Testis (tissue), 3 donors: ENCODE data around the gene RPS6KB2. TPM values are rescaled to one million over a fixed set of nuclear protein-coding genes. Genes with fewer than 3 reads are reported as not detected.

Source experiments
- DNase-seq: peaks from one replicate; pipeline ENCODE4 v3.0.0-alpha.2; 2019
- H3K27ac ChIP-seq, 2 donors: fragments of 200-600 bp; sonication (generic); one replicate each; pipeline ENCODE4 v1.5.1; 2019
- H3K27me3 ChIP-seq: fragments of 200-600 bp; sonication (generic); one replicate; pipeline ENCODE4 v1.5.1; 2019
- H3K36me3 ChIP-seq: fragments of 200-600 bp; sonication (generic); one replicate; pipeline ENCODE4 v1.5.1; 2017; ENCODE audit warnings: low read depth; ENCODE audit errors: missing control alignments
- H3K4me1 ChIP-seq: fragments of 200-600 bp; sonication (generic); one replicate; pipeline ENCODE4 v1.5.1; 2019
- H3K4me3 ChIP-seq, 2 donors: fragments of 200-600 bp; sonication (generic); one replicate each; pipeline ENCODE4 v1.5.1; 2017 to 2019
- H3K9me3 ChIP-seq: fragments of 200-600 bp; sonication (generic); one replicate; pipeline ENCODE4 v1.5.1; 2017
- CTCF ChIP-seq, 3 experiments: fragments of 450-650 bp in 2 of 3; fragments of 200-600 bp in 1 of 3; sonication (generic) in 1 of 3; IDR thresholded peaks; one replicate each; pipeline ENCODE4 v1.5.1; 2016 to 2019; ENCODE audit warnings: antibody characterized with exemption in 3 of 3, mild to moderate bottlenecking in 2 of 3, moderate library complexity in 1 of 3
- POLR2A ChIP-seq: fragments of 450-650 bp; IDR thresholded peaks from one replicate; pipeline ENCODE4 v1.6.1; 2017; ENCODE audit warnings: antibody characterized with exemption, mild to moderate bottlenecking, moderate library complexity
- WGBS, 2 donors: methylation state at CpG; one replicate each; pipeline ENCODE4 v1.1.5; 2018; 5-methylcytosine and 5-hydroxymethylcytosine counted together
- intact Hi-C: fragments of 100-400 bp; cut with DNase I; formaldehyde crosslinking; loops from one replicate; pipeline ENCODE4 v1.15.1; 2023; ENCODE audit warnings: low total_unique reads
- polyA plus RNA-seq: library from polyadenylated mRNA; stranded (reverse); fragments of 350-450 nt; fragmentation: Illumina TruSeq; extraction: RNeasy Lipid Tissue Mini Kit (QIAGEN cat#74804); gene quantifications from one replicate; pipeline ENCODE4 v1.2.3, GENCODE V29; 2014; ENCODE audit warnings: low read depth, low replicate concordance; ENCODE audit not compliant: insufficient read depth
- total RNA-seq, 2 donors: library from RNA; depleted of rRNA; stranded (reverse); fragments of >200 nt; gene quantifications; one replicate each; pipeline ENCODE4 v1.2.3, GENCODE V29; 2016

The RPS6KB2 gene
- total and polyA plus RNA-seq, 3 donors from 2014 or later = 30.1 to 47.4 (median 46.5) TPM

GRCh38 chr11:67449116-67449844 lies 21.0 kb downstream of the RPS6KB2 start:
- H3K4me1 ChIP-seq = no peaks in the 10 kb centered on the region
- no peaks in the 10 kb centered on the region for H3K36me3 ChIP-seq
- H3K27ac ChIP-seq = no peak overlapping the region
- DNase-seq = no peak
- TF ChIP-seq CTCF (IDR thresholded peaks at IDR 0.05) (no peak), POLR2A (no peak)
- H3K4me3 ChIP-seq = no peak overlapping the region
- 72 to 73% methylated on average over 9 of the region's 9 CpGs for WGBS, 2 donors
- intact Hi-C loops = no loop called here
- H3K27me3 ChIP-seq = no peaks in the 10 kb centered on the region
- no peaks in the 10 kb centered on the region for H3K9me3 ChIP-seq

DNA sequence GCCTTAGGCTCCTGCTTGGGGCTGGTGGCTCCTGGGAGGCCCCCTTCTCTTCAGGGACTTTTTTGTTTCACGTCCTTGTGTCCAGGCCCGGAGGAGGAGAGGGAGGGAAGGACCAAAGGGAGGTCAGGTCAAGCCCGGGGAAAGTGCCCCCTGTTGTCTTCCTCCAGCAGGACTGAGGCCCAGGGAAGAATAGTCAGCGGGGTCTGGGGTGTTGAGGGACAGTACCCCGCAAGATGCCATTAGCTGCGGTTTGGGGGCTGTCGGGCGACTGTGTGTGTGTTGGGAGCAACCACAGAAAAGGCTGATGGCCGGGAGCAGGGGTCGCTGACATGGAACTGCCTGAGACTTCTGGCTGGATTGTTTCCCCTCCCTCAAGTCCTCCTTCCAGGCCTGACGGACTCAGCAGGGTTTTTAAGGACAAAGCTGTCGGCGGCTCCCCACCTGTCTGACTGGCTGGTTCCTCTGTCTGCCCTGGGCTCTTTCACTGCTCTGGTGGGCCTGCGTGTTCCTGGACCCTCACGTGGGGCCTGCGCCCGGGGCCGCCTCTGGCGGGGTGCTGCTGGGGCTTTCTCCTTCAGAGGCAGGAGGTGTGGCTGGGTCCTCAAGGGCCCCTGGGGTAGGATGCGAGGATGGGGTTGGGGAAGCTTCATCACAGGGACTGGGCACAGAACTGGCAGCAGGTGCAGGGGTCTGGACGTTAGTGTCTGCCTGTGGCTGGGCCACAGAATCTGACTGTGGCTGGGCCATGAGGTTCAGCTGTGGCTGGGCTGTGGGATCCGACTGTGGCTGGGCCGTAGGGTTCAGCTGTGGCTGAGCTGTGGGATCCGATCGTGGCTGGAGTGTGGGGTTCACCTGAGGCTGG lies 22.7 kb downstream of the RPS6KB2 start:
- DNase-seq = no peak
- Histone ChIP-seq H3K27ac (no peak overlapping the region), H3K9me3 (no peaks in the 10 kb centered on the region), H3K4me1 (no peaks in the 10 kb centered on the region), H3K27me3 (no peaks in the 10 kb centered on the region), H3K4me3 (no peak overlapping the region), H3K36me3 (no peaks in the 10 kb centered on the region)
- WGBS, 2 donors = 86 to 92% methylated on average over 8 to 25 of the region's 25 CpGs
- TF ChIP-seq POLR2A (no peak), CTCF (IDR thresholded peaks at IDR 0.05) (no peak)
- intact Hi-C loops = no loop called here

DNA sequence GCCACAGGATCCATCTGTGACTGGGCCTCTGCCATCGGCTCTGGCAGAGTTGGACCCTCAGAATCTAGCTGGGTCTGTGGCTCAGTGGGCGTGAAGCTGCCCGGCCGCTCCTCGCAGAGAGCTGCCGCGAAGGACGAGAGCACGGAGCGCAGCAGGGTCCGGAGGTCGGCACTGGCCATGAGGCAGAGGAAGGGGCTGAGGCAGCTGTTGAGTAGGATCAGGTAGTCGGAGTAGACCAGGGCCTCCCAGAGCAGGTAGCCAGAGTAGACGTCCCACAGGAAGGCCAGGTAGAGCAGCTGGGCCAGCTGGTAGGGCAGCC lies 23.3 kb downstream of the RPS6KB2 start:
- Histone ChIP-seq H3K4me1 (no peaks in the 10 kb centered on the region), H3K9me3 (no peaks in the 10 kb centered on the region), H3K27ac (no peak overlapping the region), H3K27me3 (no peaks in the 10 kb centered on the region), H3K4me3 (no peak overlapping the region), H3K36me3 (no peaks in the 10 kb centered on the region)
- 93 to 96% methylated on average over 14 of the region's 14 CpGs for WGBS, 2 donors
- intact Hi-C loops = no loop called here
- no peak for DNase-seq
- no peak for TF ChIP-seq CTCF (IDR thresholded peaks at IDR 0.05)
- no peak for TF ChIP-seq POLR2A

DNA sequence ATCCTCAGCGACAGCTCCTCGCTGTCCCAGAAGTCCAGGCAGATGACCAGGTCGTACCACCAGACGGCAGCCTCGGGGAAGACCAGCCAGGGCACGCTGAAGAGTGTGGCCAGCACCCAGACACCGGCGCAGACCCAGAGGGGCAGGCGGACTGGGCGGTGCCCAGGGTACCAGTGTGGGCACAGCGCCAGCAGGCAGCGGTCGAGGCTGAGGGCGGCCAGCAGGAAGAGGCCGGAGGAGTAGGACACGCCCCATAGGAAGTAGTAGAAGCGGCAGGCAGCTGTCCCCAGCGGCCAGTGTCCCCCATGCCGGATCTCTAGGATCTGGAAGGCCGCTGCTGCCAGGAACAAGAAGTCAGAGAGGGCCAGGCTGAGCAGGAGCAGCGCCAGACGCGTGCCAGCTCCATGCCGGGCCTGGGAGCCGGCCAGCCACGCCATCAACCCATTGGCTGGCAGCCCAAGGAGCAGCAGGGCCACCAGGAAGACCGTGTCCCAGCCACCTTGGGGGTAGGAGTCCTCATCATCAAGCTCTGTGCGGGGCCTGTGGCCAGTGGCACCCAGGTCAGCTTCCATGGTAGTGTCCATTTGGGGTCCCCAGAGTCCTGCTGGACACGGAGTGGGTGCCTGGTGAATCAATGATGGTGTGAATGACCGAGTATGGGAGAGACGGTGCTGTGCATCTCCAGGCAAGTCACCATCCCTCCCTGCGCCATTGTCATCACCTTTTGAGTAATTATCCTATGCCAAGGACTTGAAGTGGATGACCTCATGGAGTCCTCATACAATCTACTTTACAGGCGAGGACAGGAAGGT lies 24.1 kb downstream of the RPS6KB2 start, which contains the start of gene GPR152:
Gene GPR152, minus strand, starts transcription at position 589 of the 812 bp plus-strand sequence. Its CDS starts 5 bp downstream, at position 584.
- TF ChIP-seq CTCF (IDR thresholded peaks at IDR 0.05) (no peak), POLR2A (no peak)
- Histone ChIP-seq H3K27me3 (no peaks in the 10 kb centered on the region), H3K4me3 (no peak within 1 kb of the TSS), H3K27ac (no peak within 1 kb of the TSS), H3K9me3 (no peaks in the 10 kb centered on the region), H3K4me1 (no peaks in the 10 kb centered on the region), H3K36me3 (no peaks in the 10 kb centered on the region)
- WGBS, 2 donors = 88% methylated on average over 20 to 27 of the region's 33 CpGs
- intact Hi-C loops = no loop called here
- no peak for DNase-seq
